Keratinocyte (primary cell): ENCODE measurements around the gene MYCBP2. TPM values are rescaled to one million over a fixed set of nuclear protein-coding genes. Genes with fewer than 3 reads are reported as not detected.
"Not testable (repeated sequence)": the region's sequence is repeated elsewhere in the genome, so short reads cannot be mapped to it uniquely, and the experiment has no call there.

Source experiments
- DNase-seq: peaks from one replicate; pipeline ENCODE4 v3.0.0-alpha.2; 2011; ENCODE audit warnings: low read depth, missing footprints, low spot score
- FAIRE-seq: peaks from 2 replicates; lab custom pipeline; 2011; peaks lifted over from hg19 to GRCh38; lab: Jason Lieb, UNC
- H2AFZ ChIP-seq: 2 replicates; pipeline ENCODE4 v1.6.0; 2012; ENCODE audit warnings: low read length, control low read depth, inconsistent platforms; ENCODE audit not compliant: control insufficient read depth
- H3K27ac ChIP-seq: 2 replicates; pipeline ENCODE4 v1.5.1; 2011; ENCODE audit warnings: low read length; ENCODE audit not compliant: control insufficient read depth, insufficient read depth
- H3K27me3 ChIP-seq: 3 replicates; pipeline ENCODE4 v1.6.0; 2011; ENCODE audit warnings: low read length; ENCODE audit not compliant: control insufficient read depth, insufficient read depth; ENCODE audit errors: extremely low read depth
- H3K36me3 ChIP-seq, 2 experiments: 2 replicates in 1 of 2; 3 replicates in 1 of 2; pipeline ENCODE4 v1.5.1; 2011; ENCODE audit warnings: low read length in 2 of 2, mild to moderate bottlenecking in 1 of 2; ENCODE audit not compliant: control insufficient read depth in 2 of 2, insufficient read depth in 2 of 2; ENCODE audit errors: extremely low read depth in 1 of 2
- H3K4me1 ChIP-seq: 3 replicates; pipeline ENCODE4 v1.5.1; 2011; ENCODE audit warnings: low read length; ENCODE audit not compliant: control insufficient read depth, insufficient read depth; ENCODE audit errors: extremely low read depth
- H3K4me2 ChIP-seq: 3 replicates; pipeline ENCODE4 v1.6.0; 2011; ENCODE audit warnings: low read depth, low read length; ENCODE audit not compliant: control insufficient read depth, insufficient read depth; ENCODE audit errors: extremely low read depth
- H3K4me3 ChIP-seq, 3 experiments: fragments of 200-600 bp in 1 of 3; sonication (generic) in 1 of 3; 2 replicates in 2 of 3; 3 replicates in 1 of 3; pipeline ENCODE4 v1.5.1; 2011 to 2016; ENCODE audit warnings: low read length in 3 of 3, mild to moderate bottlenecking in 3 of 3, control low read depth in 2 of 3, inconsistent platforms in 1 of 3, low read depth in 1 of 3, mixed read lengths in 1 of 3, mixed run types in 1 of 3, moderate library complexity in 1 of 3; ENCODE audit not compliant: control insufficient read depth in 2 of 3, insufficient read depth in 2 of 3; ENCODE audit errors: extremely low read depth in 1 of 3
- H3K79me2 ChIP-seq: 2 replicates; pipeline ENCODE4 v1.6.0; 2012; ENCODE audit warnings: low read length; ENCODE audit not compliant: control insufficient read depth, insufficient read depth
- H3K9ac ChIP-seq: 3 replicates; pipeline ENCODE4 v1.6.0; 2011; ENCODE audit warnings: low read length; ENCODE audit not compliant: control insufficient read depth, insufficient read depth; ENCODE audit errors: extremely low read depth
- H3K9me1 ChIP-seq: 3 replicates; pipeline ENCODE4 v1.6.0; 2011; ENCODE audit warnings: low read length; ENCODE audit not compliant: control insufficient read depth, insufficient read depth; ENCODE audit errors: extremely low read depth
- H3K9me3 ChIP-seq: 2 replicates; pipeline ENCODE4 v1.5.1; 2012; ENCODE audit warnings: low read depth, low read length; ENCODE audit not compliant: control insufficient read depth
- H4K20me1 ChIP-seq: 3 replicates; pipeline ENCODE4 v1.6.0; 2011; ENCODE audit warnings: low read length; ENCODE audit not compliant: control insufficient read depth, insufficient read depth; ENCODE audit errors: extremely low read depth
- EZH2 ChIP-seq: IDR thresholded peaks from one replicate; pipeline ENCODE4 v1.6.1; 2012; ENCODE audit warnings: inconsistent platforms, mild to moderate bottlenecking, low read length, moderate library complexity
- dilution Hi-C: fragments of 300-500 bp; cut with MboI; formaldehyde crosslinking; loops from one replicate; pipeline ENCODE4 v1.7.0; 2020; ENCODE audit warnings: low sequenced_read_pairs; ENCODE audit not compliant: extremely low pct_ligation_motif_present
- polyA plus RNA-seq, 5 experiments: library from polyadenylated mRNA; depleted of rRNA in 3 of 5; stranded (reverse) in 3 of 5; stranded (forward) in 1 of 5; unstranded in 1 of 5; fragments of >200 nt; gene quantifications; 1 replicate in 1 of 5; 2 replicates in 3 of 5; 3 replicates in 1 of 5; pipeline versions ENCODE4 v1.2.1 to v1.2.3, GENCODE V29; 2011 to 2012; ENCODE audit warnings: missing spikeins in 2 of 5, low read depth in 1 of 5, low replicate concordance in 1 of 5
- TF ChIP-seq, protein P1 (sequence below), 3 experiments: IDR thresholded peaks in 1 of 3; conservative IDR thresholded peaks in 1 of 3; optimal IDR thresholded peaks in 1 of 3; 2 replicates in 2 of 3; 3 replicates in 1 of 3; pipeline versions ENCODE3 to v1.5.1; 2011; ENCODE audit warnings: low read length in 3 of 3, mild to moderate bottlenecking in 3 of 3, moderate library complexity in 2 of 3, control low read depth in 1 of 3, inconsistent platforms in 1 of 3; ENCODE audit not compliant: insufficient read depth in 2 of 3; ENCODE audit errors: extremely low read depth in 1 of 3

The MYCBP2 gene
- polyA plus RNA-seq, 1 donor (not counting 4 experiments of a cell fraction or from before 2014, with no cell fraction given), result 43.8 TPM

DNA sequence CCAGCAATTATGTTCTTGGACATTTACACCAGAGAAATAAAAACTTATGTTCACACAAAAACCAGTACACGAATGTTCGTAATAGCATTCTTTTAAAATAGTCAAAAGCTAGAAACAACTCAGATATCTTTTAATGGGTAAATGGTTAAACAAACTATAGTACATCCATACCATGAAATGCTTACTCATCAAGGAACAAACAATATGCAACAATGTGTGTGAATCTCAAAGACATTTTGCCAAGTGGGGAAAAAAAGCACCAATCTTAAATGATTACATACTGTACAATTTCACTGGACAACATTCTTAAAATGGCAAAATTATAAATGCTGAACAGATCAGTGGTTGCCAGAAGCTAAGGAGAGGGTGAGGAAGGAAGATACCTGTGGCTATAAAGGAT is 36.6 kb downstream of the MYCBP2 start:
- TF ChIP-seq, protein P1, sequence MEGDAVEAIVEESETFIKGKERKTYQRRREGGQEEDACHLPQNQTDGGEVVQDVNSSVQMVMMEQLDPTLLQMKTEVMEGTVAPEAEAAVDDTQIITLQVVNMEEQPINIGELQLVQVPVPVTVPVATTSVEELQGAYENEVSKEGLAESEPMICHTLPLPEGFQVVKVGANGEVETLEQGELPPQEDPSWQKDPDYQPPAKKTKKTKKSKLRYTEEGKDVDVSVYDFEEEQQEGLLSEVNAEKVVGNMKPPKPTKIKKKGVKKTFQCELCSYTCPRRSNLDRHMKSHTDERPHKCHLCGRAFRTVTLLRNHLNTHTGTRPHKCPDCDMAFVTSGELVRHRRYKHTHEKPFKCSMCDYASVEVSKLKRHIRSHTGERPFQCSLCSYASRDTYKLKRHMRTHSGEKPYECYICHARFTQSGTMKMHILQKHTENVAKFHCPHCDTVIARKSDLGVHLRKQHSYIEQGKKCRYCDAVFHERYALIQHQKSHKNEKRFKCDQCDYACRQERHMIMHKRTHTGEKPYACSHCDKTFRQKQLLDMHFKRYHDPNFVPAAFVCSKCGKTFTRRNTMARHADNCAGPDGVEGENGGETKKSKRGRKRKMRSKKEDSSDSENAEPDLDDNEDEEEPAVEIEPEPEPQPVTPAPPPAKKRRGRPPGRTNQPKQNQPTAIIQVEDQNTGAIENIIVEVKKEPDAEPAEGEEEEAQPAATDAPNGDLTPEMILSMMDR (optimal IDR thresholded peaks at IDR 0.05 in 1 of 3, IDR thresholded peaks at IDR 0.05 in 1 of 3, conservative IDR thresholded peaks at IDR 0.05 in 1 of 3; ENCODE audit: extremely low read depth in 1 of 3, insufficient read depth in 2 of 3, low read length in 3 of 3), result no peak
- no peak for TF ChIP-seq EZH2
- no peaks in the 10 kb centered on the region for H4K20me1 ChIP-seq
- no peak for FAIRE-seq
- dilution Hi-C loops, result no loop called here
- H3K27ac ChIP-seq, result no peak overlapping the region
- peaks cover 0 to 8% of the 10 kb centered on the region in 2 experiments for H3K36me3 ChIP-seq
- no peaks in the 10 kb centered on the region for H3K4me1 ChIP-seq
- no peaks in the 10 kb centered on the region for H3K27me3 ChIP-seq
- no peak overlapping the region for H3K9ac ChIP-seq
- H3K9me3 ChIP-seq, result no peaks in the 10 kb centered on the region
- no peak for DNase-seq
- no peaks in the 10 kb centered on the region for H3K9me1 ChIP-seq
- no peak overlapping the region for H2AFZ ChIP-seq
- no peak overlapping the region for H3K4me3 ChIP-seq
- no peak overlapping the region for H3K4me2 ChIP-seq
- peaks cover 7% of the 10 kb centered on the region for H3K79me2 ChIP-seq

DNA sequence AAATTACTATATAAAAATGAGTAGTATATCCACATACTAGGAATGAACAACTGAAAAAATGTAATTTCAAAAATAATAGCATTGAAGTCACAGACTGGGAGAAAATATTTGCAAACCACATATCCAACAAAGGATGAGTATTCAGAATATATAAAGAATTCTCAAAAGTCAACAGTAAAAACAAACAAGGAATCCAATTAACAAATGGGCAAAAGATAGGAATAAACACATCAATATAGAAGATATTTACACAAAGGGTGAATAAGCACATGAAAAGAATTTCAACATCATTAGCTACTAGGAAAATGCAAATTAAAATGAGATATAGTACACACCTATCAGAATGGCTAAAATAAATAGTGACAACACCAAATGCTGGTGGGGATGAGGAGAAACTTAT is 37.0 kb downstream of the MYCBP2 start:
- Histone ChIP-seq H3K4me1 (no peaks in the 10 kb centered on the region), H3K27ac (no peak overlapping the region), H3K36me3 (peaks cover 0 to 8% of the 10 kb centered on the region in 2 experiments), H3K4me3 (no peak overlapping the region), H3K9ac (no peak overlapping the region), H3K9me3 (no peaks in the 10 kb centered on the region), H4K20me1 (no peaks in the 10 kb centered on the region), H3K27me3 (no peaks in the 10 kb centered on the region), H3K9me1 (no peaks in the 10 kb centered on the region), H3K79me2 (peaks cover 7% of the 10 kb centered on the region), H2AFZ (no peak overlapping the region), H3K4me2 (no peak overlapping the region)
- dilution Hi-C loops, result no loop called here
- TF ChIP-seq, protein P1 (optimal IDR thresholded peaks at IDR 0.05 in 1 of 3, IDR thresholded peaks at IDR 0.05 in 1 of 3, conservative IDR thresholded peaks at IDR 0.05 in 1 of 3; ENCODE audit: extremely low read depth in 1 of 3, insufficient read depth in 2 of 3, low read length in 3 of 3), result no peak
- FAIRE-seq (no peak), DNase-seq (no peak)

DNA sequence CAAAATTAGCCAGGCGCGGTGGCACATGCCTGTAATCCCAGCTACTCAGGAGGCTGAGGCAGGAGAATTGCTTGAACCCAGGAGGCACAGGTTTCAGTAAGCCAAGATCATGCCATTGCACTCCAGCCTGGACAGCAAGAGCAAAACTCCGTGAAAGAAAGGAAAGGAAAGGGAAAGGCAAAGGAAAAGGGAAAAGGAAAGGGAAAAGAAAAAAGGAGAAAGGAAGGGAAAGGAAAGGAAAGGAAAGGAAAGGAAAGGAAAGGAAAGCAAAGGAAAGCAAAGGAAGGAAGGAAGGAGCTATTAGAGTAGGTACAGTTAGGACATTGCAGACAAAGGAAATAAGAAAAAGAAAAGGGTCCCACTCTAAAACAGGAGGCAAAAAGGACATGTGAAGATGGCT is 41.3 kb downstream of the MYCBP2 start:
- H3K9me3 ChIP-seq, H3K27ac ChIP-seq, DNase-seq, H3K79me2 ChIP-seq, H2AFZ ChIP-seq, H3K9ac ChIP-seq, H3K4me2 ChIP-seq, H3K4me3 ChIP-seq, H4K20me1 ChIP-seq, H3K27me3 ChIP-seq, dilution Hi-C loops, H3K4me1 ChIP-seq, H3K36me3 ChIP-seq, FAIRE-seq, H3K9me1 ChIP-seq: not testable (repeated sequence)
